ENCODE results near the gene PRKG1. TPM values are rescaled to one million over a fixed set of nuclear protein-coding genes. Genes with fewer than 3 reads are reported as not detected.

PRKG1 gene
- total RNA-seq, 5 donors from 2014 or later (not counting 1 experiment from before 2014, with no cell fraction given): 0.03 to 0.26 (median 0.19) TPM; not detected in 1

- POLR2A ChIA-PET: no interaction called here
- Mint-ChIP-seq H3K27ac (no peak overlapping the region), H3K4me3 (no peak overlapping the region), H3K27me3 (peaks cover 0 to 7% of the 10 kb centered on the region in 2 donors), H3K4me1 (no peaks in the 10 kb centered on the region), H3K9me3 (peaks cover 0 to 3% (median 0%) of the 10 kb centered on the region in 3 donors), H3K36me3 (no peaks in the 10 kb centered on the region)
- ATAC-seq (replicated peaks in 1 of 4) (no peak), DNase-seq (no peak)
- Histone ChIP-seq H3K9me3 (no peaks in the 10 kb centered on the region), H3K4me3 (ENCODE audit: control insufficient read depth in 1 of 2, extremely low read depth in 1 of 2, low read length in 1 of 2) (no peak overlapping the region), H3K27ac (ENCODE audit: low read length) (no peak overlapping the region), H3K27me3 (replicated peaks in 1 of 2; ENCODE audit: control insufficient read depth in 2 of 2, extremely low read depth in 1 of 2, insufficient read depth in 2 of 2, low read length in 1 of 2) (no peaks in the 10 kb centered on the region), H3K4me1 (ENCODE audit: control insufficient read depth in 1 of 2, extremely low read depth in 1 of 2, insufficient read depth in 2 of 2, low read length in 2 of 2) (no peaks in the 10 kb centered on the region), H3K36me3 (ENCODE audit: control insufficient read depth in 2 of 2, extremely low read depth in 1 of 2, insufficient read depth in 1 of 2, low read length in 1 of 2) (no peaks in the 10 kb centered on the region)
- CTCF ChIA-PET: no interaction called here
Observed at GRCh38 chr10:51087114-51087513, 12.8 kb downstream of the PRKG1 start.

- peaks cover 0 to 2% (median 0%) of the 10 kb centered on the region in 3 donors for H3K9me3 Mint-ChIP-seq
- Histone ChIP-seq H3K27me3 (replicated peaks in 1 of 2; ENCODE audit: control insufficient read depth in 2 of 2, extremely low read depth in 1 of 2, insufficient read depth in 2 of 2, low read length in 1 of 2) (no peaks in the 10 kb centered on the region), H3K27ac (ENCODE audit: low read length) (no peak overlapping the region), H3K4me1 (ENCODE audit: control insufficient read depth in 1 of 2, extremely low read depth in 1 of 2, insufficient read depth in 2 of 2, low read length in 2 of 2) (no peaks in the 10 kb centered on the region), H3K9me3 (no peaks in the 10 kb centered on the region), H3K4me3 (ENCODE audit: control insufficient read depth in 1 of 2, extremely low read depth in 1 of 2, low read length in 1 of 2) (no peak overlapping the region), H3K36me3 (ENCODE audit: control insufficient read depth in 2 of 2, extremely low read depth in 1 of 2, insufficient read depth in 1 of 2, low read length in 1 of 2) (no peaks in the 10 kb centered on the region)
- no peak overlapping the region for H3K27ac Mint-ChIP-seq
- no peak overlapping the region for H3K4me3 Mint-ChIP-seq
- ChIA-PET CTCF (no interaction called here), POLR2A (no interaction called here)
- H3K27me3 Mint-ChIP-seq: peaks cover 0 to 1% of the 10 kb centered on the region in 2 donors
- H3K36me3 Mint-ChIP-seq: no peaks in the 10 kb centered on the region
- no peaks in the 10 kb centered on the region for H3K4me1 Mint-ChIP-seq
- no peak for ATAC-seq (replicated peaks in 1 of 4)
- DNase-seq: no peak
Observed at GRCh38 chr10:51090190-51090589, 15.9 kb downstream of the PRKG1 start.

GRCh38 chr10:51092402-51092801 lies 18.1 kb downstream of the PRKG1 start:
- H3K36me3 ChIP-seq (ENCODE audit: control insufficient read depth in 2 of 2, extremely low read depth in 1 of 2, insufficient read depth in 1 of 2, low read length in 1 of 2): no peaks in the 10 kb centered on the region
- no peaks in the 10 kb centered on the region for H3K27me3 ChIP-seq (replicated peaks in 1 of 2; ENCODE audit: control insufficient read depth in 2 of 2, extremely low read depth in 1 of 2, insufficient read depth in 2 of 2, low read length in 1 of 2)
- ATAC-seq (replicated peaks in 1 of 4) (no peak), DNase-seq (no peak)
- H3K4me1 ChIP-seq (ENCODE audit: control insufficient read depth in 1 of 2, extremely low read depth in 1 of 2, insufficient read depth in 2 of 2, low read length in 2 of 2): no peaks in the 10 kb centered on the region
- H3K9me3 ChIP-seq: no peaks in the 10 kb centered on the region
- H3K27ac ChIP-seq (ENCODE audit: low read length): no peak overlapping the region
- POLR2A ChIA-PET: no interaction called here
- CTCF ChIA-PET: no interaction called here
- H3K27me3 Mint-ChIP-seq: peaks cover 0 to under 1% of the 10 kb centered on the region in 2 donors
- H3K4me3 ChIP-seq (ENCODE audit: control insufficient read depth in 1 of 2, extremely low read depth in 1 of 2, low read length in 1 of 2): no peak overlapping the region
- H3K9me3 Mint-ChIP-seq: no peaks in the 10 kb centered on the region
- H3K36me3 Mint-ChIP-seq: no peaks in the 10 kb centered on the region
- H3K4me3 Mint-ChIP-seq: no peak overlapping the region
- H3K27ac Mint-ChIP-seq: no peak overlapping the region
- WGBS (ENCODE audit: insufficient coverage): 50% methylated on average over 1 of the region's 2 CpGs
- H3K4me1 Mint-ChIP-seq: no peaks in the 10 kb centered on the region

- H3K4me3 Mint-ChIP-seq: no peak overlapping the region
- ChIA-PET CTCF (no interaction called here), POLR2A (no interaction called here)
- no peak for DNase-seq
- H3K9me3 Mint-ChIP-seq: no peaks in the 10 kb centered on the region
- H3K4me1 Mint-ChIP-seq: no peaks in the 10 kb centered on the region
- peaks cover 0 to 8% of the 10 kb centered on the region in 2 donors for H3K27me3 Mint-ChIP-seq
- Histone ChIP-seq H3K27me3 (replicated peaks in 1 of 2; ENCODE audit: control insufficient read depth in 2 of 2, extremely low read depth in 1 of 2, insufficient read depth in 2 of 2, low read length in 1 of 2) (no peaks in the 10 kb centered on the region), H3K4me1 (ENCODE audit: control insufficient read depth in 1 of 2, extremely low read depth in 1 of 2, insufficient read depth in 2 of 2, low read length in 2 of 2) (no peaks in the 10 kb centered on the region), H3K9me3 (no peaks in the 10 kb centered on the region), H3K36me3 (ENCODE audit: control insufficient read depth in 2 of 2, extremely low read depth in 1 of 2, insufficient read depth in 1 of 2, low read length in 1 of 2) (no peaks in the 10 kb centered on the region), H3K27ac (ENCODE audit: low read length) (no peak overlapping the region), H3K4me3 (ENCODE audit: control insufficient read depth in 1 of 2, extremely low read depth in 1 of 2, low read length in 1 of 2) (no peak overlapping the region)
- ATAC-seq (replicated peaks in 1 of 4): no peak
- H3K27ac Mint-ChIP-seq: no peak overlapping the region
- 83% methylated on average over 2 of the region's 3 CpGs for WGBS (ENCODE audit: insufficient coverage)
- no peaks in the 10 kb centered on the region for H3K36me3 Mint-ChIP-seq
Observed at GRCh38 chr10:51095444-51095843, 21.2 kb downstream of the PRKG1 start.

- Histone ChIP-seq H3K36me3 (ENCODE audit: control insufficient read depth in 2 of 2, extremely low read depth in 1 of 2, insufficient read depth in 1 of 2, low read length in 1 of 2) (no peaks in the 10 kb centered on the region), H3K4me1 (ENCODE audit: control insufficient read depth in 1 of 2, extremely low read depth in 1 of 2, insufficient read depth in 2 of 2, low read length in 2 of 2) (no peaks in the 10 kb centered on the region), H3K27me3 (replicated peaks in 1 of 2; ENCODE audit: control insufficient read depth in 2 of 2, extremely low read depth in 1 of 2, insufficient read depth in 2 of 2, low read length in 1 of 2) (no peaks in the 10 kb centered on the region), H3K9me3 (no peaks in the 10 kb centered on the region), H3K4me3 (ENCODE audit: control insufficient read depth in 1 of 2, extremely low read depth in 1 of 2, low read length in 1 of 2) (no peak overlapping the region), H3K27ac (ENCODE audit: low read length) (no peak overlapping the region)
- DNase-seq: no peak
- POLR2A ChIA-PET: no interaction called here
- H3K27me3 Mint-ChIP-seq: peaks cover 0 to 8% of the 10 kb centered on the region in 2 donors
- H3K4me1 Mint-ChIP-seq: no peaks in the 10 kb centered on the region
- CTCF ChIA-PET: no interaction called here
- H3K4me3 Mint-ChIP-seq: no peak overlapping the region
- H3K9me3 Mint-ChIP-seq: no peaks in the 10 kb centered on the region
- WGBS (ENCODE audit: insufficient coverage): 73% methylated on average over 2 of the region's 4 CpGs
- H3K36me3 Mint-ChIP-seq: no peaks in the 10 kb centered on the region
- H3K27ac Mint-ChIP-seq: no peak overlapping the region
- ATAC-seq (replicated peaks in 1 of 4): no peak
Observed at GRCh38 chr10:51097546-51097945, 23.3 kb downstream of the PRKG1 start.

GRCh38 chr10:51100221-51100620 lies 25.9 kb downstream of the PRKG1 start:
- WGBS (ENCODE audit: insufficient coverage): 100% methylated on average over 1 of the region's 1 CpG
- DNase-seq (no peak), ATAC-seq (replicated peaks in 1 of 4) (no peak)
- Histone ChIP-seq H3K4me1 (ENCODE audit: control insufficient read depth in 1 of 2, extremely low read depth in 1 of 2, insufficient read depth in 2 of 2, low read length in 2 of 2) (no peaks in the 10 kb centered on the region), H3K27me3 (replicated peaks in 1 of 2; ENCODE audit: control insufficient read depth in 2 of 2, extremely low read depth in 1 of 2, insufficient read depth in 2 of 2, low read length in 1 of 2) (no peaks in the 10 kb centered on the region), H3K9me3 (no peaks in the 10 kb centered on the region), H3K36me3 (ENCODE audit: control insufficient read depth in 2 of 2, extremely low read depth in 1 of 2, insufficient read depth in 1 of 2, low read length in 1 of 2) (no peaks in the 10 kb centered on the region), H3K27ac (ENCODE audit: low read length) (no peak overlapping the region), H3K4me3 (ENCODE audit: control insufficient read depth in 1 of 2, extremely low read depth in 1 of 2, low read length in 1 of 2) (no peak overlapping the region)
- Mint-ChIP-seq H3K9me3 (no peaks in the 10 kb centered on the region), H3K4me3 (no peak overlapping the region), H3K27ac (no peak overlapping the region), H3K4me1 (no peaks in the 10 kb centered on the region), H3K27me3 (peaks cover 0 to 8% of the 10 kb centered on the region in 2 donors), H3K36me3 (no peaks in the 10 kb centered on the region)
- CTCF ChIA-PET: no interaction called here
- POLR2A ChIA-PET: no interaction called here

- Mint-ChIP-seq H3K4me1 (no peaks in the 10 kb centered on the region), H3K4me3 (no peak overlapping the region), H3K9me3 (no peaks in the 10 kb centered on the region), H3K27ac (no peak overlapping the region), H3K27me3 (no peaks in the 10 kb centered on the region), H3K36me3 (no peaks in the 10 kb centered on the region)
- ATAC-seq (replicated peaks in 1 of 4): no peak
- WGBS (ENCODE audit: insufficient coverage): 100% methylated on average over 1 of the region's 3 CpGs
- Histone ChIP-seq H3K27me3 (replicated peaks in 1 of 2; ENCODE audit: control insufficient read depth in 2 of 2, extremely low read depth in 1 of 2, insufficient read depth in 2 of 2, low read length in 1 of 2) (no peaks in the 10 kb centered on the region), H3K4me1 (ENCODE audit: control insufficient read depth in 1 of 2, extremely low read depth in 1 of 2, insufficient read depth in 2 of 2, low read length in 2 of 2) (no peaks in the 10 kb centered on the region), H3K4me3 (ENCODE audit: control insufficient read depth in 1 of 2, extremely low read depth in 1 of 2, low read length in 1 of 2) (no peak overlapping the region), H3K9me3 (no peaks in the 10 kb centered on the region), H3K36me3 (ENCODE audit: control insufficient read depth in 2 of 2, extremely low read depth in 1 of 2, insufficient read depth in 1 of 2, low read length in 1 of 2) (no peaks in the 10 kb centered on the region), H3K27ac (ENCODE audit: low read length) (no peak overlapping the region)
- ChIA-PET CTCF (interaction anchor here (0.5 to 0.6 kb wide), 2 partner anchors 458 to 866 kb away, joined by 3 read pairs; no protein-coding TSS in a partner anchor), POLR2A (interaction anchor here in 1 of 2 donors (0.6 kb wide), 1 partner anchor 1169 kb away, joined by 5 read pairs; no protein-coding TSS in a partner anchor)
- no peak for DNase-seq
Observed at GRCh38 chr10:51103554-51104217, 29.4 kb downstream of the PRKG1 start.
